Astrocyte (in vitro differentiated cells and primary cell): ENCODE measurements around the gene ZNF254. TPM values are rescaled to one million over a fixed set of nuclear protein-coding genes. Genes with fewer than 3 reads are reported as not detected.
"Not testable (repeated sequence)": the region's sequence is repeated elsewhere in the genome, so short reads cannot be mapped to it uniquely, and the experiment has no call there.

Experiments used
- DNase-seq: peaks from one replicate; pipeline ENCODE4 v3.0.0-alpha.2; 2010; ENCODE audit warnings: low read depth
- FAIRE-seq: peaks from 2 replicates; lab custom pipeline; 2011; peaks lifted over from hg19 to GRCh38; lab: Jason Lieb, UNC
- H2AFZ ChIP-seq: 2 replicates; pipeline ENCODE4 v1.6.0; 2012; ENCODE audit warnings: low read depth, low read length, inconsistent platforms
- H3K27ac ChIP-seq: 2 replicates; pipeline ENCODE4 v1.5.1; 2011; ENCODE audit warnings: low read depth, low read length, inconsistent platforms
- H3K27me3 ChIP-seq: 2 replicates; pipeline ENCODE4 v1.6.0; 2011; ENCODE audit warnings: low read length, inconsistent platforms; ENCODE audit not compliant: insufficient read depth
- H3K36me3 ChIP-seq: 2 replicates; pipeline ENCODE4 v1.5.1; 2011; ENCODE audit warnings: low read length, inconsistent platforms; ENCODE audit not compliant: insufficient read depth
- H3K4me1 ChIP-seq: 2 replicates; pipeline ENCODE4 v1.5.1; 2011; ENCODE audit warnings: low read length, inconsistent platforms; ENCODE audit not compliant: insufficient read depth
- H3K4me2 ChIP-seq: 2 replicates; pipeline ENCODE4 v1.6.0; 2012; ENCODE audit warnings: low read length, inconsistent platforms
- H3K4me3 ChIP-seq: 2 replicates; pipeline ENCODE4 v1.5.1; 2011; ENCODE audit warnings: low read depth, mild to moderate bottlenecking, low read length, inconsistent platforms; ENCODE audit not compliant: insufficient read depth
- H3K79me2 ChIP-seq: 2 replicates; pipeline ENCODE4 v1.6.0; 2012; ENCODE audit warnings: mild to moderate bottlenecking, low read length, inconsistent platforms; ENCODE audit not compliant: insufficient read depth
- H3K9ac ChIP-seq: 2 replicates; pipeline ENCODE4 v1.6.0; 2012; ENCODE audit warnings: mild to moderate bottlenecking, low read length, inconsistent platforms
- H3K9me3 ChIP-seq: 2 replicates; pipeline ENCODE4 v1.5.1; 2012; ENCODE audit warnings: low read depth, mild to moderate bottlenecking, low read length, inconsistent platforms; ENCODE audit not compliant: insufficient read depth
- H4K20me1 ChIP-seq: 2 replicates; pipeline ENCODE4 v1.6.0; 2012; ENCODE audit warnings: low read length, inconsistent platforms; ENCODE audit not compliant: insufficient read depth
- H3K27ac Mint-ChIP-seq: one replicate; pipeline ENCODE4 v1.8.0; 2021; ENCODE audit warnings: mild to moderate bottlenecking, mixed read lengths; ENCODE audit not compliant: unreplicated experiment
- H3K27me3 Mint-ChIP-seq: one replicate; pipeline ENCODE4 v1.8.0; 2021; ENCODE audit warnings: low read depth, mixed read lengths; ENCODE audit not compliant: unreplicated experiment
- H3K36me3 Mint-ChIP-seq: one replicate; pipeline ENCODE4 v1.8.0; 2021; ENCODE audit warnings: low read depth, mixed read lengths; ENCODE audit not compliant: unreplicated experiment
- H3K4me1 Mint-ChIP-seq: one replicate; pipeline ENCODE4 v1.8.0; 2021; ENCODE audit warnings: low read depth, mixed read lengths; ENCODE audit not compliant: unreplicated experiment
- H3K4me3 Mint-ChIP-seq: one replicate; pipeline ENCODE4 v1.8.0; 2021; ENCODE audit warnings: mild to moderate bottlenecking, moderate library complexity, mixed read lengths; ENCODE audit not compliant: unreplicated experiment
- H3K9me3 Mint-ChIP-seq: one replicate; pipeline ENCODE4 v1.8.0; 2021; ENCODE audit warnings: mild to moderate bottlenecking, mixed read lengths; ENCODE audit not compliant: unreplicated experiment
- CTCF ChIP-seq: IDR thresholded peaks from 2 replicates; pipeline ENCODE4 v1.5.1; 2011; ENCODE audit warnings: low read depth, mild to moderate bottlenecking, inconsistent platforms, low read length, moderate library complexity; ENCODE audit not compliant: insufficient read depth
- EZH2 ChIP-seq: IDR thresholded peaks from 2 replicates; pipeline ENCODE4 v1.6.1; 2012; ENCODE audit warnings: mild to moderate bottlenecking, low read length, inconsistent platforms; ENCODE audit not compliant: insufficient read depth
- total RNA-seq: library from RNA; stranded (reverse); gene quantifications from 2 replicates; pipeline ENCODE4 v1.2.1, GENCODE V29; 2021

The ZNF254 gene
- total RNA-seq, 1 donor from 2014 or later = 20.4 TPM

- peak; percentile 31 for DNase-seq
- H3K9me3 Mint-ChIP-seq = peaks cover 5% of the 10 kb centered on the region
- Histone ChIP-seq H3K4me3 (no peak overlapping the region), H3K27ac (no peak overlapping the region), H3K9me3 (no peaks in the 10 kb centered on the region), H3K79me2 (no peaks in the 10 kb centered on the region), H3K9ac (no peak overlapping the region), H4K20me1 (peaks cover 4% of the 10 kb centered on the region), H2AFZ (no peak overlapping the region), H3K27me3 (no peaks in the 10 kb centered on the region), H3K4me2 (no peak overlapping the region), H3K4me1 (no peaks in the 10 kb centered on the region), H3K36me3 (no peaks in the 10 kb centered on the region)
- TF ChIP-seq EZH2 (no peak), CTCF (no peak)
- H3K36me3 Mint-ChIP-seq = peaks cover 26% of the 10 kb centered on the region
- H3K27ac Mint-ChIP-seq = no peak overlapping the region
- H3K4me1 Mint-ChIP-seq = peaks cover 8% of the 10 kb centered on the region
- no peaks in the 10 kb centered on the region for H3K27me3 Mint-ChIP-seq
- no peak overlapping the region for H3K4me3 Mint-ChIP-seq
- FAIRE-seq = no peak
Observed at GRCh38 chr19:24074720-24075454, 12.1 kb upstream of the ZNF254 start.

GRCh38 chr19:24075530-24075929 is 11.5 kb upstream of the ZNF254 start:
- not testable (repeated sequence) for H3K4me2 ChIP-seq, H3K9me3 Mint-ChIP-seq, H3K27ac ChIP-seq, H3K4me1 Mint-ChIP-seq, H4K20me1 ChIP-seq, DNase-seq, H2AFZ ChIP-seq, H3K27me3 ChIP-seq, H3K9ac ChIP-seq, H3K27ac Mint-ChIP-seq, H3K36me3 ChIP-seq, FAIRE-seq, H3K4me1 ChIP-seq, H3K79me2 ChIP-seq, H3K27me3 Mint-ChIP-seq, H3K4me3 Mint-ChIP-seq, H3K9me3 ChIP-seq, H3K4me3 ChIP-seq
- peaks cover 26% of the 10 kb centered on the region for H3K36me3 Mint-ChIP-seq

GRCh38 chr19:24078680-24079079 is 8.3 kb upstream of the ZNF254 start:
- Histone ChIP-seq H3K4me1 (no peaks in the 10 kb centered on the region), H3K27me3 (no peaks in the 10 kb centered on the region), H3K27ac (no peak overlapping the region), H3K79me2 (no peaks in the 10 kb centered on the region), H3K4me2 (no peak overlapping the region), H3K36me3 (no peaks in the 10 kb centered on the region), H3K9me3 (no peaks in the 10 kb centered on the region), H4K20me1 (no peaks in the 10 kb centered on the region), H3K9ac (no peak overlapping the region), H2AFZ (no peak overlapping the region), H3K4me3 (no peak overlapping the region)
- TF ChIP-seq CTCF (no peak), EZH2 (no peak)
- FAIRE-seq (no peak), DNase-seq (no peak)
- H3K27me3 Mint-ChIP-seq = no peaks in the 10 kb centered on the region
- peaks cover 8% of the 10 kb centered on the region for H3K4me1 Mint-ChIP-seq
- H3K36me3 Mint-ChIP-seq = peaks cover 15% of the 10 kb centered on the region
- peaks cover 4% of the 10 kb centered on the region for H3K9me3 Mint-ChIP-seq
- no peak overlapping the region for H3K27ac Mint-ChIP-seq
- H3K4me3 Mint-ChIP-seq = no peak overlapping the region
